ENCODE measurements around the gene ANKRD7. TPM values are rescaled to one million over a fixed set of nuclear protein-coding genes. Genes with fewer than 3 reads are reported as not detected.

ANKRD7 gene
- total RNA-seq, 1 experiment from 2014 or later: not detected

- H3K4me3 ChIP-seq (ENCODE audit: low read length): no peak overlapping the region
- no peaks in the 10 kb centered on the region for H3K4me1 ChIP-seq (ENCODE audit: insufficient read depth, low read length)
- TF ChIP-seq CTCF (conservative IDR thresholded peaks at IDR 0.05; ENCODE audit: low read depth, low read length) (no peak), EZH2phosphoT487 (IDR thresholded peaks at IDR 0.05; ENCODE audit: borderline replicate concordance, low read length) (no peak), EZH2 (IDR thresholded peaks at IDR 0.05; ENCODE audit: low read length, unreplicated experiment) (no peak)
- POLR2A ChIA-PET (ENCODE audit: unreplicated experiment): no interaction called here
- no peak overlapping the region for H3K4me2 ChIP-seq (ENCODE audit: low read length)
- no peaks in the 10 kb centered on the region for H3K9me2 ChIP-seq (replicated peaks; ENCODE audit: low read length)
- no peaks in the 10 kb centered on the region for H4K20me1 ChIP-seq (ENCODE audit: low read length)
- H3K36me3 ChIP-seq (ENCODE audit: low read depth, low read length): no peaks in the 10 kb centered on the region
- no peak overlapping the region for H3K27ac ChIP-seq (ENCODE audit: low read length)
- no peaks in the 10 kb centered on the region for H3K9me3 ChIP-seq (ENCODE audit: low read length)
- CTCF ChIA-PET: no interaction called here
- no peak for DNase-seq
- intact Hi-C loops (cut with micrococcal nuclease): no loop called here
- no peaks in the 10 kb centered on the region for H3F3A ChIP-seq (ENCODE audit: low read length, unreplicated experiment)
- no peak overlapping the region for H3K9ac ChIP-seq (ENCODE audit: low read length)
- H2AFZ ChIP-seq (ENCODE audit: low read length): no peak overlapping the region
- no TSS peak for BruUV-seq (replicated peaks)
- no peak for ATAC-seq
- peaks cover 24% of the 10 kb centered on the region; the same call in 1 of the 2 replicates for H3K27me3 ChIP-seq (ENCODE audit: low read length)
- H3K79me2 ChIP-seq (ENCODE audit: low read length): no peaks in the 10 kb centered on the region
These were observed 1.9 kb upstream of the ANKRD7 start for GRCh38 chr7:118222591-118222990.

DNA sequence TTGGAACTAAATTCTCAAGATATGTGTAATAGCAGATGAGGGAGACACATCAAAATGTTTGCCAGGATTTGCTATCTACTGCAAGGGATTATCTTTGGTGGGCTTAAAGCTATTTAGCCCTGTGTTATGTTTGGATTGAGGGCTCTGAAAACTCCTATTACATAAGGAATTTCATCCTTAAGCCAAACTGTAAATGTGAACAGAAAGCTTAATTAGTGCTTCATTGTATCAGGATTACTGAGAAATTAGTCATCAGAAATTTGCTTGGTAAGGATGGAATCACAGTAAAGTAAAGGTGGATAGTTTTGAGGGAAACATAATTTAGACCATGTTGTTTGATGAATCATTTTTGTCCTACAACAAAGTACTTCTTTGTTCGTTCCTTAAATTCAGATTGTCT, 8.3 kb downstream of the ANKRD7 start:
- Histone ChIP-seq H3K27ac (ENCODE audit: low read length) (no peak overlapping the region), H3K4me1 (ENCODE audit: insufficient read depth, low read length) (no peaks in the 10 kb centered on the region), H2AFZ (ENCODE audit: low read length) (no peak overlapping the region), H3F3A (ENCODE audit: low read length, unreplicated experiment) (no peaks in the 10 kb centered on the region), H3K9ac (ENCODE audit: low read length) (no peak overlapping the region), H3K4me2 (ENCODE audit: low read length) (no peak overlapping the region), H3K27me3 (ENCODE audit: low read length) (no peaks in the 10 kb centered on the region), H4K20me1 (ENCODE audit: low read length) (no peaks in the 10 kb centered on the region), H3K79me2 (ENCODE audit: low read length) (no peaks in the 10 kb centered on the region), H3K4me3 (ENCODE audit: low read length) (no peak overlapping the region), H3K9me2 (replicated peaks; ENCODE audit: low read length) (no peaks in the 10 kb centered on the region), H3K36me3 (ENCODE audit: low read depth, low read length) (no peaks in the 10 kb centered on the region), H3K9me3 (ENCODE audit: low read length) (no peaks in the 10 kb centered on the region)
- TF ChIP-seq CTCF (conservative IDR thresholded peaks at IDR 0.05; ENCODE audit: low read depth, low read length) (no peak), EZH2phosphoT487 (IDR thresholded peaks at IDR 0.05; ENCODE audit: borderline replicate concordance, low read length) (no peak), EZH2 (IDR thresholded peaks at IDR 0.05; ENCODE audit: low read length, unreplicated experiment) (no peak)
- ChIA-PET POLR2A (ENCODE audit: unreplicated experiment) (no interaction called here), CTCF (no interaction called here)
- DNase-seq (peak; percentile 2), ATAC-seq (peak; percentile 27; the same call in 1 of the 2 replicates)
- BruUV-seq (replicated peaks): no TSS peak
- intact Hi-C loops (cut with micrococcal nuclease): no loop called here

- H3K79me2 ChIP-seq (ENCODE audit: low read length): no peaks in the 10 kb centered on the region
- no peaks in the 10 kb centered on the region for H3K9me2 ChIP-seq (replicated peaks; ENCODE audit: low read length)
- DNase-seq (no peak), ATAC-seq (no peak)
- no peaks in the 10 kb centered on the region for H3K9me3 ChIP-seq (ENCODE audit: low read length)
- H4K20me1 ChIP-seq (ENCODE audit: low read length): no peaks in the 10 kb centered on the region
- H3K9ac ChIP-seq (ENCODE audit: low read length): no peak overlapping the region
- H3K36me3 ChIP-seq (ENCODE audit: low read depth, low read length): no peaks in the 10 kb centered on the region
- no peak overlapping the region for H2AFZ ChIP-seq (ENCODE audit: low read length)
- intact Hi-C loops (cut with micrococcal nuclease): no loop called here
- ChIA-PET CTCF (no interaction called here), POLR2A (ENCODE audit: unreplicated experiment) (no interaction called here)
- H3K27me3 ChIP-seq (ENCODE audit: low read length): no peaks in the 10 kb centered on the region
- H3K27ac ChIP-seq (ENCODE audit: low read length): no peak overlapping the region
- H3K4me2 ChIP-seq (ENCODE audit: low read length): no peak overlapping the region
- no peak overlapping the region for H3K4me3 ChIP-seq (ENCODE audit: low read length)
- TF ChIP-seq EZH2 (IDR thresholded peaks at IDR 0.05; ENCODE audit: low read length, unreplicated experiment) (no peak), CTCF (conservative IDR thresholded peaks at IDR 0.05; ENCODE audit: low read depth, low read length) (no peak), EZH2phosphoT487 (IDR thresholded peaks at IDR 0.05; ENCODE audit: borderline replicate concordance, low read length) (no peak)
- no peaks in the 10 kb centered on the region for H3F3A ChIP-seq (ENCODE audit: low read length, unreplicated experiment)
- BruUV-seq (replicated peaks): no TSS peak
- H3K4me1 ChIP-seq (ENCODE audit: insufficient read depth, low read length): no peaks in the 10 kb centered on the region
These were observed 9.3 kb downstream of the ANKRD7 start for GRCh38 chr7:118233799-118234198.
